Mucosa of gallbladder (tissue), 1 donor: ENCODE data around the gene PAGE2. TPM values are rescaled to one million over a fixed set of nuclear protein-coding genes. Genes with fewer than 3 reads are reported as not detected.
"Not testable (repeated sequence)": the region's sequence is repeated elsewhere in the genome, so short reads cannot be mapped to it uniquely, and the experiment has no call there.

Source experiments
- DNase-seq: peaks from one replicate; pipeline ENCODE4 v3.0.0-alpha.2; 2020; ENCODE audit warnings: low spot score
- total RNA-seq: library from RNA; stranded (reverse); gene quantifications from one replicate; pipeline ENCODE4 v1.2.1, GENCODE V29; 2021
- donor health status: DM: no; HTN: no; CAD: no.

Gene PAGE2
- total RNA-seq, 1 donor from 2014 or later, result not detected

- no peak for DNase-seq
Measured at GRCh38 chrX:55123900-55124299, 35.1 kb downstream of the PAGE2 start.

- DNase-seq, result no peak
Measured at GRCh38 chrX:55127692-55128091, 38.9 kb downstream of the PAGE2 start.

- no peak for DNase-seq
Measured at GRCh38 chrX:55129361-55129760, 40.5 kb downstream of the PAGE2 start.

GRCh38 chrX:55130481-55130880 is 41.7 kb downstream of the PAGE2 start:
- no peak for DNase-seq

- no peak for DNase-seq
Measured at GRCh38 chrX:55132416-55132815, 43.6 kb downstream of the PAGE2 start.

- peak; percentile 24 for DNase-seq
Measured at GRCh38 chrX:55135171-55135570, 46.4 kb downstream of the PAGE2 start.

GRCh38 chrX:55140800-55141199 is 52.0 kb downstream of the PAGE2 start:
- DNase-seq, result not testable (repeated sequence)

Other genes with a start within 250 kb of the PAGE2 start
- gene TRO, start 168.2 kb upstream of the PAGE2 start, total RNA-seq, result 11.1 TPM
- gene PFKFB1, start 94.8 kb upstream of the PAGE2 start, total RNA-seq, result 0.12 TPM
- 16.3 TPM for gene APEX2, start 88.7 kb upstream of the PAGE2 start, total RNA-seq
- gene ALAS2, start 58.0 kb upstream of the PAGE2 start, total RNA-seq, result 0.78 TPM
- not detected for gene PAGE2B, start 14.0 kb upstream of the PAGE2 start, total RNA-seq
- gene PAGE5, start 131.3 kb downstream of the PAGE2 start, total RNA-seq, result not detected
- not detected for gene PAGE3, start 175.9 kb downstream of the PAGE2 start, total RNA-seq